SK-N-MC (cell line): ENCODE data around the gene CCDC134.

Experiments used
- DNase-seq: peaks from one replicate; pipeline ENCODE4 v3.0.0-alpha.2; 2011; ENCODE audit warnings: low read depth, low spot score
- H3K27ac ChIP-seq: fragments of 200-600 bp; sonication (generic); 2 replicates; pipeline ENCODE4 v1.5.1; 2016; ENCODE audit warnings: mixed run types
- H3K36me3 ChIP-seq: fragments of 200-600 bp; sonication (generic); 2 replicates; pipeline ENCODE4 v1.6.1; 2017; ENCODE audit warnings: antibody characterized with exemption, low read length, mixed read lengths; ENCODE audit not compliant: insufficient read depth
- H3K4me3 ChIP-seq: fragments of 200-600 bp; sonication (generic); 2 replicates; pipeline ENCODE4 v1.5.1; 2016
- H3K9ac ChIP-seq: fragments of 200-600 bp; sonication (generic); 2 replicates; pipeline ENCODE4 v1.8.0; 2017; ENCODE audit warnings: mixed run types, mixed read lengths; ENCODE audit not compliant: insufficient read length
- H3K9me3 ChIP-seq: fragments of 200-600 bp; sonication (generic); 2 replicates; pipeline ENCODE4 v1.6.1; 2017; ENCODE audit warnings: low read depth, mild to moderate bottlenecking, antibody characterized with exemption, low read length, moderate library complexity, mixed read lengths
- EZH2 ChIP-seq: fragments of 200-600 bp; sonication (generic); IDR thresholded peaks from one replicate; pipeline ENCODE4 v1.6.1; 2017; ENCODE audit warnings: antibody characterized with exemption
- FOXP2 ChIP-seq: optimal IDR thresholded peaks from 2 replicates; pipeline ENCODE3; 2011; ENCODE audit warnings: mild to moderate bottlenecking, moderate library complexity; ENCODE audit not compliant: insufficient read depth; ENCODE audit errors: extremely low read length, control extremely low read depth
- POLR2AphosphoS5 ChIP-seq: IDR thresholded peaks from 2 replicates; pipeline ENCODE4 v1.6.1; 2012; ENCODE audit warnings: mild to moderate bottlenecking, low read depth, low read length, borderline replicate concordance

CCDC134 gene

DNA sequence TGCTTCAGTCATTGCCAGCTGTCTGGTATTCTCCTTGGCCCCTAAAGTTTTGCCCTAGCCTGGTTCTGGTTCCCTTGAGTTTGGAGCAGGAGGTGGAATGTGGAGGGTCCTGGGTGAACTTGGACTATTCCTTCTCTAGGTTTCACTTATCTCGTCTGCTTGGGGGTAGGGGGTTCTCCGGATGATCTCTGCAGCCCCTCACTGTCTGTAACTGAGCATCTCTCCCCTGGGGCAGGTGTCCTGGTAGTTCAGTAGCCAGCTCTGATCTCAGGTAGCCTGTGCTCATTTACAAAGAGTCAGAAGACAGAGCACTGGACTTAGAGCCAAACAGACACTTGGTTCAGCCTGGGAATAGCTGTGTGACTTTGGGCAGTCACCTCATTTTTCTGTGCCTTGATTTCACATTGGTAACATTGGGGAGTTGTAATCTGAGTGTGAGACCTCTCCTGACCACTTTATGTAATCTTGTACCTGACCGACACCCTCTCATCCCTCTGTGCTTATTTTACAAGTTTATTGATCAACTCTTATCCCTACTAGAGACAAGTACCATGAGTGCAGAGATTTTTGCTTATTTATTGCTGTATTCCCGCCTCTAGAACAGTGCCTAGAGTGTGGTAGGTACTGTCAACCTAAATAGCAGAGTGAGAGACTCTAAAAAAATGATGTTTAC lies 804 bp downstream of the CCDC134 start:
- Histone ChIP-seq H3K9me3 (no peaks in the 10 kb centered on the region), H3K36me3 (no peaks in the 10 kb centered on the region), H3K9ac (peak overlapping the region; percentile 88), H3K4me3 (peak overlapping the region; percentile 94), H3K27ac (no peak overlapping the region)
- DNase-seq = no peak
- TF ChIP-seq EZH2 (no peak), POLR2AphosphoS5 (no peak), FOXP2 (no peak)

DNA sequence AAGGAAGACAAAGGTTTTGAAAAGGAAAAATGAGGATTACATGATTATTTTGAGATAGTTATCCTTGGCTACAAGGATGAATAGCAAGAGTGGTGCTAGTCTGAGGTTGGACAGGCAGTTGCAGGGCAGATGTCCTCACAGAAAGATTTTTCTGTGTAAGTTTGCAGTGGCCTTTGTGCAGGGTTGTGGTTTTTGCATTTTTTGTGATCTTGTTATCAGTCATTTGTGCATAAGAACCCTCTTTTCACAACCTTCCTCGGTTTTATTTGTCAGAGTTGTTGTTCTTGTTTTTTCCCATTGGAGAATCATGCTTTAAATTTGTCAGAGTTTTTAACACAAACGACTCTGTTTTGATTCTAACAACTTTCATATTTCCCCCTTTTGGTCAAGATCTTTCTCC lies 1.4 kb downstream of the CCDC134 start:
- Histone ChIP-seq H3K36me3 (no peaks in the 10 kb centered on the region), H3K27ac (no peak overlapping the region), H3K4me3 (peak overlapping the region; percentile 94), H3K9ac (peak overlapping the region; percentile 88), H3K9me3 (no peaks in the 10 kb centered on the region)
- no peak for DNase-seq
- TF ChIP-seq POLR2AphosphoS5 (no peak), EZH2 (no peak), FOXP2 (no peak)

DNA sequence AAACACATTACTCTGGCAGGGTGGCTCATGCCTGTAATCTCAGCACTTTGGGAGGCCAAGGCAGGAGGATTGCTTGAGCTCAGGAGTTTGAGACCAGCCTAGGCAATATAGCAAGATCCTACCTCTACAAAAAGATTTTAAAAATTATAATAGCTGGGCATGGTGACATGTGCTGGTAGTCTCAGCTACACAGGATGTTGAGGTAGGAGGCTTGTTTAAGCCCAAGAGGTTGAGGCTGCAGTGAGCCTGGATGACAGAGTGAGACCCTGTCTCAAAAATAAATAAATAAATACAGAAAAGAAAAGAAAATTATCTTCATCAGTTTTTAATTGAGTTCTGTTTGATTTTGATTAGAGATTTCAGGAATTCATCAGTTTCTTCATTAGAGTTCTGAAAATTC lies 5.2 kb downstream of the CCDC134 start:
- Histone ChIP-seq H3K27ac (no peak overlapping the region), H3K4me3 (no peak overlapping the region), H3K9me3 (no peaks in the 10 kb centered on the region), H3K9ac (no peak overlapping the region), H3K36me3 (no peaks in the 10 kb centered on the region)
- TF ChIP-seq FOXP2 = no peak
- TF ChIP-seq EZH2 = no peak
- TF ChIP-seq POLR2AphosphoS5 = no peak
- DNase-seq = no peak

DNA sequence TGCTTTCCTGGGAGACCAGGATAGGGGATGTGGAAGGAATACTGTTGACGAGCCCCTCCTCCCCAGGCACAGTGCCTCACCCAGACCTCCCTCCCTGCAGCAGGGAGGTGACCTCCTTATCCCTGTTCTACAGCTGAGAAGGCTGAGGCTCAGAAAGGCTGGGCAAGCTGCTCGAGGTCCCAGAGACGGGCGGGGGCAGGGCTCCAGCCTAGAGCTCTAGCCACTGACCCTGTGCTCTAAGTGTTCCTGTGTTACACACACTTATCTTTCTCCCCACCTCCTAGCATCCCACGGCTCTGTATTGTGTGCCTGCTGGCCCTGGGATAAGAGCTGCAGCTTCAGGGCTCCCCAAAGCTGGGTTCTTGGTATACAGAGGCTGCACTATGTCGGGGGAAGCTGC lies 7.9 kb downstream of the CCDC134 start:
- H3K9ac ChIP-seq = no peak overlapping the region
- H3K36me3 ChIP-seq = peaks cover 4% of the 10 kb centered on the region; the same call in 1 of the 2 replicates
- DNase-seq = no peak
- H3K9me3 ChIP-seq = no peaks in the 10 kb centered on the region
- H3K4me3 ChIP-seq = no peak overlapping the region
- no peak for TF ChIP-seq EZH2
- TF ChIP-seq POLR2AphosphoS5 = no peak
- TF ChIP-seq FOXP2 = no peak
- no peak overlapping the region for H3K27ac ChIP-seq

DNA sequence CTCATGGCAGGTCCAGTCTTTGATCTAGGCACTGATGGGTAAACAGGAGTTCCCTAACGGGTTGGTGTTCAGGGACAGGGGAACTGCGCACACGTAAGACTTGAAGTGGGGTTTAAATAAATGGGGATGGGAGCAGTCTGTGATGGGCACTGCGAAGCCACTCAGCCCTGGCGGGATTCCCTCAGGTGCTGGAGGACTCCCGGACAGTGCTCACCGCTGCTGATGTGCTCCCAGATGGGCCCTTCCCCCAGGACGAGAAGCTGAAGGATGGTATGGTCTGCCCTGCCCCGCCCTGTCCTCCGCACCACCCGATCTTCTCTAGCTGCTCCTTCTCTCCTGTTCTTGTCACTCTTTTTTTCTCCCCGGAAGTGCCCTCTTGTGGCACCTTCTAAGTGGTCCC lies 9.5 kb downstream of the CCDC134 start:
- Histone ChIP-seq H3K36me3 (peaks cover 6% of the 10 kb centered on the region; the same call in 1 of the 2 replicates), H3K4me3 (no peak overlapping the region)

DNA sequence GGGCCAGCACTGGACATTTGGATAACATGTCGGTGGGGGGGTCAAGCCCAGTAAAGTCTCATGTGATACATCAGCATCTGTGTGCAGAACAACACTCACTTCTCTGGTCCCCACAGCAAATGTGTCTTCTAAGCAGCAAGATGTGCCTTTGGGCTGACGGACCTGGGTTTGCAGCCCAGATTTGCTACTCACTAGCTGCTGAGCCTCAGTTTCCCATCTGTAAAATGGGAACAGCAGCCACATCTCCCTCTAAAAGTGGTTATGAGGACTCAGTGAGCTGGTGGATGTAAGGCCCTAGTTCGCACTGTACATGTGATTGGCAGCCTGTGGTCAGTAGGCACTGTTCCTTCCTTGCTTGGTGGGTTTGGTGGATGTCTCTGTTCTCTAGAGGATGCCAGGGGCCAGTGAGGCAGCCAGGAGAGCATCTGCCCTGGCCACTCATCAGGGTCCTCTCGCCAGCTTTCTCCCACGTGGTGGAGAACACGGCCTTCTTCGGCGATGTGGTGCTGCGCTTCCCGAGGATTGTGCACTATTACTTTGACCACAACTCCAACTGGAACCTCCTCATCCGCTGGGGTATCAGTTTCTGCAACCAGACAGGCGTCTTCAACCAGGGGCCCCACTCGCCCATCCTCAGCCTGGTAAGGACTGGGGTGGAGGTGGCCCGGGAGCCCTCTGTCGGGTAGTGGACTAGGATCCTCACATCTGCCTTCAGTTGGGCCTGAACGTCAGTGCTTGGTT lies 12.5 kb downstream of the CCDC134 start:
- TF ChIP-seq FOXP2 (no peak), EZH2 (no peak), POLR2AphosphoS5 (no peak)
- Histone ChIP-seq H3K9ac (no peak overlapping the region), H3K9me3 (no peaks in the 10 kb centered on the region), H3K27ac (no peak overlapping the region), H3K4me3 (no peak overlapping the region), H3K36me3 (peaks cover 6% of the 10 kb centered on the region; the same call in 1 of the 2 replicates)
- DNase-seq = no peak

More for the DNA sequence above, 9.5 kb downstream of the CCDC134 start:
- no peak for TF ChIP-seq EZH2
- TF ChIP-seq FOXP2 = no peak
- TF ChIP-seq POLR2AphosphoS5 = no peak
- Histone ChIP-seq H3K9ac (no peak overlapping the region), H3K27ac (no peak overlapping the region), H3K9me3 (no peaks in the 10 kb centered on the region)
- no peak for DNase-seq

DNA sequence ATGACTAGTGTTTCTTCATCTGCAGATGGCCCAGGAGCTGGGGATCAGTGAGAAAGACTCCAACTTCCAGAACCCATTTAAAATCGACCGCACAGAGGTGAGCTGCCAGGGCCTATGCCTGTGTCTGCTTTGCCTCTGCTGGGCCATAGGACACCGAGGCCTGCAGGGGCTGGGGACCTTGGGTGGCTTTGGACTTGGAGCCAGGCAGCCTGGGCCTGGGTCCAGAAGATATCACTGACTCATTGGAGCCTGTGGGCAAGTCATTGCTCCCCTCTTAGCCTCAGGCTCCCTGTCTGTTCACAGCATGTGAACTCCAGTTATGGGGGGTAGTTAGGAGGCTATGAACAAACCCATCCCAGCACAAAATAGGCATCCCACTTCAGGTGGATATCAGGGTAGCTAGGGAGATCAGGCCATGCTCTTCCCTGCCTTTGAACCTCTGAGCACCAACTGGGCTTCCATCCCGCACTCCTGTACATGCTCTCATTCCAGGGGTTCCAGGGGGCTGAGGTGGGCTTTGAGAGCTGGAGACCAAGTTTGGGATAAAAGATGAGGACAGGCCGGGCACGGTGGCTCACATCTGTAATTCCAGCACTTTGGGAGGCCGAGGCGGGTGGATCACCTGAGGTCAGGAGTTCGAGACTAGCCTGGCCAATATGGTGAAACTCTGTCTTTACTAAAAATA lies 13.4 kb downstream of the CCDC134 start:
- Histone ChIP-seq H3K27ac (no peak overlapping the region), H3K4me3 (no peak overlapping the region), H3K9me3 (no peaks in the 10 kb centered on the region), H3K9ac (no peak overlapping the region), H3K36me3 (peaks cover 6% of the 10 kb centered on the region; the same call in 1 of the 2 replicates)
- TF ChIP-seq FOXP2 (no peak), EZH2 (no peak), POLR2AphosphoS5 (no peak)
- no peak for DNase-seq

DNA sequence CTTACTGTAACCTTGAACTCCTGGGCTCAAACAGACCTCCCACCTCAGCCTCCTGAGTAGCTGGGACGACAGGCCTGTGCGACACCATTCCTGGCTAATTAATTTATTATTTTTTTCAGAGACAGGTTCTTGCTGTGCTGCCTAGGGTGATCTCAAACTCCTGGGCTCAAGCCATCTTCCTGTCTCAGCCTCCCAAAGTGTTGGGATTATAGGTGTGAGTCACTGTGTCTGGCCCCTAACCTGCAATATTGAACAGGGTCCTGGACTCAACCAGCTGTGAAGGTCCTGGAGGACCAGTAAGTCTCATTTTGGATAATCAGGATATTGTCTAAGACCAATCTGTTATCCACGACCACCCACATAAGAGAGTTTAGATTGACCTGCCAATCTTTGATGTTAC lies 15.2 kb downstream of the CCDC134 start:
- Histone ChIP-seq H3K4me3 (no peak overlapping the region), H3K9ac (no peak overlapping the region), H3K9me3 (no peaks in the 10 kb centered on the region), H3K27ac (no peak overlapping the region), H3K36me3 (peaks cover 6% of the 10 kb centered on the region; the same call in 1 of the 2 replicates)
- TF ChIP-seq EZH2 = no peak
- no peak for TF ChIP-seq FOXP2
- TF ChIP-seq POLR2AphosphoS5 = no peak
- no peak for DNase-seq
